HCT116 (cell line): ENCODE results near the gene TPK1. TPM values are rescaled to one million over a fixed set of nuclear protein-coding genes. Genes with fewer than 3 reads are reported as not detected.

Experiments used
- ATAC-seq: fragments of 200-7000 bp; cut with Tn5 transposase; 2 replicates; pipeline ENCODE4 v1.9.1; 2020; ENCODE audit warnings: mild to moderate bottlenecking, moderate library complexity
- BruUV-seq: library from RNA; stranded (reverse); fragments of 400-500 nt; replicated peaks from 2 replicates; lab custom pipeline; 2021; lab: Mats Ljungman, UMichigan
- CTCF ChIA-PET: fragments of 300-600 bp; sonication (Branson Sonifier 250); formaldehyde crosslinking; loops from one replicate; lab custom pipeline; 2021; ENCODE audit warnings: antibody characterized with exemption; lab: Charles Lee
- POLR2A ChIA-PET: fragments of 300-600, 350-600 bp; sonication (Branson Sonifier 250); formaldehyde crosslinking; loops from one replicate; lab custom pipeline; 2021; ENCODE audit warnings: antibody characterized with exemption; lab: Charles Lee
- RAD21 ChIA-PET, 2 experiments: fragments of 300-600 bp; sonication (Branson Sonifier 250); formaldehyde crosslinking; loops; one replicate each; lab custom pipeline; 2023; ENCODE audit warnings: low total read pairs in 2 of 2; ENCODE audit not compliant: uncharacterized antibody in 2 of 2, unreplicated experiment in 2 of 2, low non-redundant PET in 1 of 2; lab: Charles Lee
- DNase-seq: peaks from one replicate; pipeline ENCODE4 v3.0.0-alpha.2; 2010; ENCODE audit warnings: low read depth, low spot score
- H2AFZ ChIP-seq: fragments of 200-600 bp; shearing (Covaris generic), sonication (generic); 2 replicates; pipeline ENCODE4 v1.6.1; 2017; ENCODE audit warnings: low read depth, mixed run types, mixed read lengths, antibody characterized with exemption, low read length; ENCODE audit not compliant: poor library complexity, severe bottlenecking
- H3K27ac ChIP-seq: 2 replicates; pipeline ENCODE4 v1.5.1; 2012; ENCODE audit warnings: low read depth, low read length
- H3K27me3 ChIP-seq: fragments of 200-600 bp; sonication (generic); 2 replicates; pipeline ENCODE4 v1.6.1; 2016; ENCODE audit warnings: mixed run types, low read length, mixed read lengths; ENCODE audit not compliant: insufficient read depth
- H3K36me3 ChIP-seq, 2 experiments: fragments of 200-500 bp in 1 of 2; fragments of 200-600 bp in 1 of 2; sonication (Bioruptor generic) in 1 of 2; sonication (generic) in 1 of 2; 2 replicates each; pipeline versions ENCODE4 v1.5.1 to v1.6.1; 2014 to 2016; ENCODE audit warnings: low read length in 2 of 2, inconsistent platforms in 1 of 2, mixed read lengths in 1 of 2, mixed run types in 1 of 2; ENCODE audit not compliant: insufficient read depth in 2 of 2, control insufficient read depth in 1 of 2
- H3K4me1 ChIP-seq, 2 experiments: fragments of 200-600 bp in 1 of 2; sonication (generic) in 1 of 2; 2 replicates each; pipeline versions ENCODE4 v1.5.1 to v1.6.1; 2012 to 2017; ENCODE audit warnings: low read length in 2 of 2, inconsistent platforms in 1 of 2, mild to moderate bottlenecking in 1 of 2, mixed read lengths in 1 of 2, mixed run types in 1 of 2, moderate library complexity in 1 of 2; ENCODE audit not compliant: insufficient read depth in 2 of 2, control insufficient read depth in 1 of 2
- H3K4me2 ChIP-seq: fragments of 200-600 bp; sonication (generic); 2 replicates; pipeline ENCODE4 v1.6.1; 2017; ENCODE audit warnings: mixed run types, low read length, mixed read lengths
- H3K4me3 ChIP-seq, 2 experiments: fragments of 200-600 bp in 1 of 2; sonication (generic) in 1 of 2; replicated peaks in 1 of 2; 2 replicates each; pipeline ENCODE4 v1.5.1; 2011 to 2016; ENCODE audit warnings: low read length in 2 of 2, control low read depth in 1 of 2, low read depth in 1 of 2, mild to moderate bottlenecking in 1 of 2, mixed read lengths in 1 of 2, mixed run types in 1 of 2
- H3K79me2 ChIP-seq: fragments of 200-600 bp; sonication (generic); 2 replicates; pipeline ENCODE4 v1.6.1; 2017; ENCODE audit warnings: mild to moderate bottlenecking, mixed run types, low read length, moderate library complexity, mixed read lengths; ENCODE audit not compliant: insufficient read depth
- H3K9ac ChIP-seq: fragments of 200-600 bp; sonication (generic); 2 replicates; pipeline ENCODE4 v1.6.1; 2016; ENCODE audit warnings: low read length, mixed read lengths
- H3K9me2 ChIP-seq: fragments of 200-600 bp; sonication (generic), shearing (Covaris generic); 2 replicates; pipeline ENCODE4 v1.6.1; 2017; ENCODE audit warnings: mixed run types, mild to moderate bottlenecking, moderate library complexity; ENCODE audit not compliant: insufficient read depth
- H3K9me3 ChIP-seq, 2 experiments: fragments of 200-500 bp in 1 of 2; fragments of 200-600 bp in 1 of 2; sonication (Bioruptor generic) in 1 of 2; sonication (generic) in 1 of 2; 2 replicates each; pipeline ENCODE4 v1.6.1; 2014 to 2017; ENCODE audit warnings: low read length in 2 of 2, mixed read lengths in 2 of 2, inconsistent platforms in 1 of 2, low read depth in 1 of 2, mild to moderate bottlenecking in 1 of 2, mixed run types in 1 of 2, moderate library complexity in 1 of 2; ENCODE audit not compliant: control insufficient read depth in 1 of 2, insufficient read depth in 1 of 2
- H4K20me1 ChIP-seq: fragments of 200-600 bp; sonication (generic), shearing (Covaris generic); 2 replicates; pipeline ENCODE4 v1.6.1; 2017; ENCODE audit warnings: mixed run types, mild to moderate bottlenecking, moderate library complexity; ENCODE audit not compliant: insufficient read depth
- CBX3 ChIP-seq: IDR thresholded peaks from 2 replicates; pipeline ENCODE4 v1.6.1; 2012; ENCODE audit warnings: low read depth
- CEBPB ChIP-seq: IDR thresholded peaks from 2 replicates; pipeline ENCODE4 v1.6.1; 2012; ENCODE audit warnings: low read depth
- EGR1 ChIP-seq: IDR thresholded peaks from 2 replicates; pipeline ENCODE4 v1.6.1; 2012; ENCODE audit warnings: low read depth
- ELF1 ChIP-seq: IDR thresholded peaks from 2 replicates; pipeline ENCODE4 v1.6.1; 2012; ENCODE audit warnings: low read depth, borderline replicate concordance
- EZH2 ChIP-seq: fragments of 200-600 bp; sonication (generic); IDR thresholded peaks from 2 replicates; pipeline ENCODE4 v1.6.1; 2017; ENCODE audit warnings: antibody characterized with exemption, mixed run types
- FOSL1 ChIP-seq: IDR thresholded peaks from 2 replicates; pipeline ENCODE4 v1.6.1; 2012; ENCODE audit warnings: low read depth
- JUND ChIP-seq: IDR thresholded peaks from 2 replicates; pipeline ENCODE4 v1.6.1; 2012
- MAX ChIP-seq: IDR thresholded peaks from 2 replicates; pipeline ENCODE4 v1.6.1; 2012
- POLR2A ChIP-seq: IDR thresholded peaks from 2 replicates; pipeline ENCODE4 v1.7.0; 2011; ENCODE audit warnings: borderline replicate concordance; ENCODE audit not compliant: insufficient read depth, insufficient read length; ENCODE audit errors: extremely low read depth
- POLR2AphosphoS5 ChIP-seq: IDR thresholded peaks from 2 replicates; pipeline ENCODE4 v1.6.1; 2011; ENCODE audit warnings: mild to moderate bottlenecking, low read depth, low read length, moderate library complexity
- REST ChIP-seq: IDR thresholded peaks from 2 replicates; pipeline ENCODE4 v1.6.1; 2012; ENCODE audit warnings: low read depth
- SP1 ChIP-seq: IDR thresholded peaks from 2 replicates; pipeline ENCODE4 v1.6.1; 2012; ENCODE audit warnings: low read depth
- SRF ChIP-seq: IDR thresholded peaks from 2 replicates; pipeline ENCODE4 v1.6.1; 2012; ENCODE audit warnings: low read depth
- YY1 ChIP-seq: IDR thresholded peaks from 2 replicates; pipeline ENCODE4 v1.6.1; 2011; ENCODE audit warnings: low read length, low read depth, moderate library complexity, mild to moderate bottlenecking; ENCODE audit not compliant: insufficient replicate concordance; ENCODE audit errors: extremely low read depth
- ZNF274 ChIP-seq: fragments of 200-500 bp; sonication (Bioruptor generic); IDR thresholded peaks from 2 replicates; pipeline ENCODE4 v1.6.1; 2014; ENCODE audit warnings: mild to moderate bottlenecking, low read depth, low read length, inconsistent platforms
- intact Hi-C: fragments of 100-400 bp; cut with micrococcal nuclease; formaldehyde crosslinking; loops from 2 replicates; pipeline ENCODE4 v1.10.0; 2022
- total RNA-seq: library from RNA; stranded (reverse); gene quantifications from one replicate; pipeline ENCODE4 v1.2.1, GENCODE V29; 2021; ENCODE audit not compliant: unreplicated experiment
- TF ChIP-seq, protein P1 (sequence below): IDR thresholded peaks from 2 replicates; pipeline ENCODE4 v1.6.1; 2012
- TF ChIP-seq, protein P2 (sequence below), 3 experiments: fragments of 200-600 bp in 1 of 3; sonication (generic) in 1 of 3; IDR thresholded peaks in 2 of 3; conservative IDR thresholded peaks in 1 of 3; 2 replicates each; pipeline ENCODE4 v1.5.1; 2012 to 2017; ENCODE audit warnings: low read depth in 2 of 3, low read length in 2 of 3, antibody characterized with exemption in 1 of 3, borderline replicate concordance in 1 of 3, control low read depth in 1 of 3, mild to moderate bottlenecking in 1 of 3, mixed read lengths in 1 of 3, mixed run types in 1 of 3, moderate library complexity in 1 of 3; ENCODE audit not compliant: insufficient read depth in 1 of 3

The TPK1 gene
- total RNA-seq, 1 experiment from 2014 or later = 5.4 TPM

DNA sequence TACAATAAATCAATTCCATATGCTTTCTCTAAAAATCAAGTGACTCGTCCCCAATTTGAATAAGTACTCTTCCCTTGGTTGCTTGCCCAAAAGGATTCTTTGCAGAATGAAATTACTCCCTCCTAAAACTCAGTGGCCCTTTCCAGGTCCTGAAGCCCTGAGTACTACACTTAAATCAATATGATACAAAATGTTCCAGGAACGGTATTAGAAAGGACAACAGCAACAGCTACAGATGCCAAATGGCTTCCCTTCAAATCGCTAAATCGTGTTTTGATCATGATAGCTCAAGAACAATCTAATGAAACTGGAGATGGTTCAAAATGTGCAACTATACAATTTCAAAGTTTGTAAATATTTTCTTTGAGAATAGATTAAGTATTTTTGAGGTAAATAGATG lies 59.4 kb downstream of the TPK1 start:
- H4K20me1 ChIP-seq = no peaks in the 10 kb centered on the region
- ChIA-PET RAD21 (no interaction called here), CTCF (no interaction called here), POLR2A (no interaction called here)
- H3K9ac ChIP-seq = no peak overlapping the region
- no peaks in the 10 kb centered on the region for H3K9me3 ChIP-seq
- H2AFZ ChIP-seq = no peak overlapping the region
- H3K4me1 ChIP-seq = no peaks in the 10 kb centered on the region
- H3K4me3 ChIP-seq = no peak overlapping the region
- DNase-seq (no peak), ATAC-seq (no peak)
- intact Hi-C loops = no loop called here
- BruUV-seq = no TSS peak
- no peak overlapping the region for H3K27ac ChIP-seq
- TF ChIP-seq, protein P1, sequence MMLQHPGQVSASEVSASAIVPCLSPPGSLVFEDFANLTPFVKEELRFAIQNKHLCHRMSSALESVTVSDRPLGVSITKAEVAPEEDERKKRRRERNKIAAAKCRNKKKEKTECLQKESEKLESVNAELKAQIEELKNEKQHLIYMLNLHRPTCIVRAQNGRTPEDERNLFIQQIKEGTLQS = no peak
- TF ChIP-seq EZH2 (no peak), POLR2AphosphoS5 (no peak), POLR2A (no peak), SP1 (no peak), MAX (no peak), REST (no peak), CBX3 (no peak), YY1 (no peak), CEBPB (no peak), FOSL1 (no peak), SRF (no peak), JUND (no peak), ELF1 (no peak), ZNF274 (no peak), EGR1 (no peak)
- TF ChIP-seq, protein P2, sequence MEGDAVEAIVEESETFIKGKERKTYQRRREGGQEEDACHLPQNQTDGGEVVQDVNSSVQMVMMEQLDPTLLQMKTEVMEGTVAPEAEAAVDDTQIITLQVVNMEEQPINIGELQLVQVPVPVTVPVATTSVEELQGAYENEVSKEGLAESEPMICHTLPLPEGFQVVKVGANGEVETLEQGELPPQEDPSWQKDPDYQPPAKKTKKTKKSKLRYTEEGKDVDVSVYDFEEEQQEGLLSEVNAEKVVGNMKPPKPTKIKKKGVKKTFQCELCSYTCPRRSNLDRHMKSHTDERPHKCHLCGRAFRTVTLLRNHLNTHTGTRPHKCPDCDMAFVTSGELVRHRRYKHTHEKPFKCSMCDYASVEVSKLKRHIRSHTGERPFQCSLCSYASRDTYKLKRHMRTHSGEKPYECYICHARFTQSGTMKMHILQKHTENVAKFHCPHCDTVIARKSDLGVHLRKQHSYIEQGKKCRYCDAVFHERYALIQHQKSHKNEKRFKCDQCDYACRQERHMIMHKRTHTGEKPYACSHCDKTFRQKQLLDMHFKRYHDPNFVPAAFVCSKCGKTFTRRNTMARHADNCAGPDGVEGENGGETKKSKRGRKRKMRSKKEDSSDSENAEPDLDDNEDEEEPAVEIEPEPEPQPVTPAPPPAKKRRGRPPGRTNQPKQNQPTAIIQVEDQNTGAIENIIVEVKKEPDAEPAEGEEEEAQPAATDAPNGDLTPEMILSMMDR (IDR thresholded peaks at IDR 0.05 in 2 of 3, conservative IDR thresholded peaks at IDR 0.05 in 1 of 3; ENCODE audit: borderline replicate concordance in 1 of 3, insufficient read depth in 1 of 3, low read depth in 2 of 3, low read length in 2 of 3) = no peak
- no peak overlapping the region for H3K4me2 ChIP-seq
- no peaks in the 10 kb centered on the region for H3K79me2 ChIP-seq
- no peaks in the 10 kb centered on the region for H3K27me3 ChIP-seq
- H3K9me2 ChIP-seq = no peaks in the 10 kb centered on the region
- no peaks in the 10 kb centered on the region for H3K36me3 ChIP-seq
